Osteocyte (in vitro differentiated cells): ENCODE data around the gene EEPD1. TPM values are rescaled to one million over a fixed set of nuclear protein-coding genes. Genes with fewer than 3 reads are reported as not detected.
A peak's percentile ranks its signal among the peaks of the same experiment; 100 is the strongest.

Experiments used
- DNase-seq: peaks from one replicate; pipeline ENCODE4 v3.0.0; 2021; ENCODE audit warnings: mixed read lengths; ENCODE audit not compliant: unreplicated experiment; ENCODE audit errors: extremely low spot score
- H3K27ac Mint-ChIP-seq: one replicate; pipeline ENCODE4 v1.8.0; 2021; ENCODE audit warnings: mild to moderate bottlenecking, mixed read lengths; ENCODE audit not compliant: unreplicated experiment
- H3K27me3 Mint-ChIP-seq: one replicate; pipeline ENCODE4 v1.8.0; 2021; ENCODE audit warnings: mixed read lengths; ENCODE audit not compliant: unreplicated experiment
- H3K36me3 Mint-ChIP-seq: one replicate; pipeline ENCODE4 v1.8.0; 2021; ENCODE audit warnings: mixed read lengths; ENCODE audit not compliant: unreplicated experiment
- H3K4me1 Mint-ChIP-seq: one replicate; pipeline ENCODE4 v1.8.0; 2021; ENCODE audit warnings: mixed read lengths; ENCODE audit not compliant: unreplicated experiment
- H3K4me3 Mint-ChIP-seq: one replicate; pipeline ENCODE4 v1.8.0; 2021; ENCODE audit warnings: mild to moderate bottlenecking, moderate library complexity, mixed read lengths; ENCODE audit not compliant: unreplicated experiment
- H3K9me3 Mint-ChIP-seq: one replicate; pipeline ENCODE4 v1.8.0; 2021; ENCODE audit warnings: mixed read lengths; ENCODE audit not compliant: unreplicated experiment
- total RNA-seq: library from RNA; stranded (reverse); gene quantifications from 2 replicates; pipeline ENCODE4 v1.2.1, GENCODE V29; 2021
- TF ChIP-seq, protein P1 (sequence below): fragments of 200-600 bp; sonication (generic); IDR thresholded peaks from 2 replicates; pipeline ENCODE4 v1.5.0; 2021; ENCODE audit warnings: antibody characterized with exemption, mild to moderate bottlenecking, moderate library complexity

The EEPD1 gene
- total RNA-seq, 1 donor from 2014 or later: 1.3 TPM

GRCh38 chr7:36226151-36226550 is 73.1 kb downstream of the EEPD1 start:
- Mint-ChIP-seq H3K36me3 (no peaks in the 10 kb centered on the region), H3K9me3 (no peaks in the 10 kb centered on the region), H3K27me3 (peaks cover 25% of the 10 kb centered on the region), H3K4me3 (no peak overlapping the region), H3K4me1 (no peaks in the 10 kb centered on the region), H3K27ac (no peak overlapping the region)
- DNase-seq: no peak
- TF ChIP-seq, protein P1, sequence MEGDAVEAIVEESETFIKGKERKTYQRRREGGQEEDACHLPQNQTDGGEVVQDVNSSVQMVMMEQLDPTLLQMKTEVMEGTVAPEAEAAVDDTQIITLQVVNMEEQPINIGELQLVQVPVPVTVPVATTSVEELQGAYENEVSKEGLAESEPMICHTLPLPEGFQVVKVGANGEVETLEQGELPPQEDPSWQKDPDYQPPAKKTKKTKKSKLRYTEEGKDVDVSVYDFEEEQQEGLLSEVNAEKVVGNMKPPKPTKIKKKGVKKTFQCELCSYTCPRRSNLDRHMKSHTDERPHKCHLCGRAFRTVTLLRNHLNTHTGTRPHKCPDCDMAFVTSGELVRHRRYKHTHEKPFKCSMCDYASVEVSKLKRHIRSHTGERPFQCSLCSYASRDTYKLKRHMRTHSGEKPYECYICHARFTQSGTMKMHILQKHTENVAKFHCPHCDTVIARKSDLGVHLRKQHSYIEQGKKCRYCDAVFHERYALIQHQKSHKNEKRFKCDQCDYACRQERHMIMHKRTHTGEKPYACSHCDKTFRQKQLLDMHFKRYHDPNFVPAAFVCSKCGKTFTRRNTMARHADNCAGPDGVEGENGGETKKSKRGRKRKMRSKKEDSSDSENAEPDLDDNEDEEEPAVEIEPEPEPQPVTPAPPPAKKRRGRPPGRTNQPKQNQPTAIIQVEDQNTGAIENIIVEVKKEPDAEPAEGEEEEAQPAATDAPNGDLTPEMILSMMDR: no peak

DNA sequence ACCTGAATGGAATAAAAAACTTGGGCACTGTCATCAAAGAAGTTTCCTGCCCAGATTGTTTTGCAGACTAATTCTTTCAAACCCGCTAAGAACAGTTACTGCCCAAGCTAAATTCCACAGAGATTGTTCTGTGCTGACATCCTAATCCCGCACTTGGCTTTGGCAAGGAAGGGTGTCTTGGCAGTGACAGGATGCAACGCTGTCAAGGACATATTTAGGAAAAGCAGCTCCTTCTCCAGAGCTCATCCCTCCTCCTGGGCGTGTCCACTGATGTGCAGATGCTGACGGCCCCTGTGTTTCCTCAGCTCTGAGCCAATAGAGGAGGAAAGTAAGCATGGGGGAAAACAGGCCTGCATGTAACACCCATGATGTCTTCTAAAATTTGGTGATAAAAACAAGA is 74.2 kb downstream of the EEPD1 start:
- Mint-ChIP-seq H3K36me3 (no peaks in the 10 kb centered on the region), H3K4me1 (peaks cover under 1% of the 10 kb centered on the region), H3K9me3 (no peaks in the 10 kb centered on the region), H3K27ac (no peak overlapping the region), H3K27me3 (peaks cover 18% of the 10 kb centered on the region), H3K4me3 (no peak overlapping the region)
- TF ChIP-seq, protein P1: no peak
- DNase-seq: no peak

DNA sequence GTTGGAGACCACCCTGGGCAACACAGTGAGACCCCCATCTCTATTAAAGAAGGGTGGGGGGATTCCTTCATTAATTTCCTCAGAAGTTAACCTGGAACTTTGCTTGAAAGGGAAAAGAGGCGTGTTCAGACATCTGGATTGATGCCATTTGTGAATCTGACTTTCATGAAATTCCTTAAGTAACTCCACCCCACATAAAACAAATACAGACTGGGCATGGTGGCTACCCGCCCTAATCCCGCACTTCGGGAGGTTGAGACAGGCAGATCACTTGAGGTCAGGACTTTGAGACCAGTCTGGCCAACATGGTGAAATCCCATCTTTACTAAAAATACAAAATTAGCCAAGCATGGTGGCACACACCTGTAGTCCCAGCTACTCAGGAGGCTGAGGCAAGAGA is 75.0 kb downstream of the EEPD1 start:
- no peak for DNase-seq
- Mint-ChIP-seq H3K27ac (no peak overlapping the region), H3K9me3 (no peaks in the 10 kb centered on the region), H3K4me1 (peaks cover 8% of the 10 kb centered on the region), H3K36me3 (no peaks in the 10 kb centered on the region), H3K27me3 (peaks cover 18% of the 10 kb centered on the region), H3K4me3 (no peak overlapping the region)
- TF ChIP-seq, protein P1: no peak

DNA sequence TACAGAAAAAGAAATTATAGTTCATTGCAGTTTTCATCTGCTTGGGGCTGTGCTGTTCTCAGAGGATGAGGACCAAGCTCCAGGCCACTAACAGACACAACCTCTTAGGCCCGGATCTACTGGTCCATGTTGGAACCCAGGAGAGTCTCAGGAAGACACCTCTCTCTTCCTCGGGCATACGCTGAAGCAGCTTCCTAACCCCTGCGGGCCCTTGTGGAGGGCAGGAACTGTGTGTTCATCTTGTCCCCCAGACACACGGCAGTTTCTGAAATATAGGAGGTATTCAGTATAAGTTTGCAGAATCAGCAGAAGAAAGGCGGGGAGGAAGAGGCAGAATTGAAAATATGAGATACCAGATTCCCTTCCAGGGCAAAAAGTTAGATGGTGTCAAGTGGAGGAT is 78.4 kb downstream of the EEPD1 start:
- Mint-ChIP-seq H3K4me1 (peaks cover 9% of the 10 kb centered on the region), H3K4me3 (no peak overlapping the region), H3K36me3 (no peaks in the 10 kb centered on the region), H3K9me3 (no peaks in the 10 kb centered on the region), H3K27me3 (peaks cover under 1% of the 10 kb centered on the region), H3K27ac (no peak overlapping the region)
- peak; percentile 75 for DNase-seq
- TF ChIP-seq, protein P1: no peak

DNA sequence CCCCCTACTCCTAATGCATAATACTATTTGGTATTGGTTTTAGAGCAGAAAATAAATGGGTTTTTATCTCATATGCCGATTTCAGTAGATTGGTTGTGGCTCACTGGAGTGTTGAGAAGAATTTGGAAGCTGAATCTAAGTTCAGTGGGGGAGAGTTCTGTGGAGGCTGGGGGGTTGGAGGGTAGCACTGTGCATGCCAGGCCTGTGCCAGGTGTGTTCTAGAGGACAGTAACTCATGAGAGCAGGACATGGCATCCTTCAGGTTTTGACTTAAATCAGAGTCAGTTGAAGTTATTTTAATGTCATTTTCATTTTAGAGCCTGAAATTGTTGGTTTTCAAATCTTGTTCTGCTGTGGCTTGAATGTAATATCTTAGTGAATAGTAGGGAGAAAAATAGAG is 79.5 kb downstream of the EEPD1 start:
- Mint-ChIP-seq H3K36me3 (no peaks in the 10 kb centered on the region), H3K9me3 (no peaks in the 10 kb centered on the region), H3K27ac (no peak overlapping the region), H3K27me3 (no peaks in the 10 kb centered on the region), H3K4me3 (no peak overlapping the region), H3K4me1 (peaks cover 9% of the 10 kb centered on the region)
- TF ChIP-seq, protein P1: no peak
- DNase-seq: peak; percentile 53
